HG02588 (cell line): Measurements from ENCODE around the gene EGR1.

Source experiments
- ATAC-seq: cut with Tn5 transposase; IDR thresholded peaks from one replicate; pipeline ENCODE4 v1.9.1; 2021; ENCODE audit warnings: mild to moderate bottlenecking, moderate library complexity; ENCODE audit not compliant: unreplicated experiment

Gene EGR1

DNA sequence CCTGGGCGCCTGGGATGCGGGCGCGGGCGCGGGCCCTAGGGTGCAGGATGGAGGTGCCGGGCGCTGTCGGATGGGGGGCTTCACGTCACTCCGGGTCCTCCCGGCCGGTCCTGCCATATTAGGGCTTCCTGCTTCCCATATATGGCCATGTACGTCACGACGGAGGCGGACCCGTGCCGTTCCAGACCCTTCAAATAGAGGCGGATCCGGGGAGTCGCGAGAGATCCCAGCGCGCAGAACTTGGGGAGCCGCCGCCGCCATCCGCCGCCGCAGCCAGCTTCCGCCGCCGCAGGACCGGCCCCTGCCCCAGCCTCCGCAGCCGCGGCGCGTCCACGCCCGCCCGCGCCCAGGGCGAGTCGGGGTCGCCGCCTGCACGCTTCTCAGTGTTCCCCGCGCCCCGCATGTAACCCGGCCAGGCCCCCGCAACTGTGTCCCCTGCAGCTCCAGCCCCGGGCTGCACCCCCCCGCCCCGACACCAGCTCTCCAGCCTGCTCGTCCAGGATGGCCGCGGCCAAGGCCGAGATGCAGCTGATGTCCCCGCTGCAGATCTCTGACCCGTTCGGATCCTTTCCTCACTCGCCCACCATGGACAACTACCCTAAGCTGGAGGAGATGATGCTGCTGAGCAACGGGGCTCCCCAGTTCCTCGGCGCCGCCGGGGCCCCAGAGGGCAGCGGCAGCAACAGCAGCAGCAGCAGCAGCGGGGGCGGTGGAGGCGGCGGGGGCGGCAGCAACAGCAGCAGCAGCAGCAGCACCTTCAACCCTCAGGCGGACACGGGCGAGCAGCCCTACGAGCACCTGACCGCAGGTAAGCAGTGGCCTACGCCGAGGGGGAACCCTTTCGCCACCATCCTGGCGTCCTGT is at the start of gene EGR1:
Gene EGR1, plus strand, starts transcription at position 219 of the 864 bp plus-strand sequence. Its CDS starts 283 bp downstream, at position 502.
- ATAC-seq = peak; percentile 50

GRCh38 chr5:138418444-138418843 is 46.8 kb upstream of the EGR1 start:
- no peak for ATAC-seq

GRCh38 chr5:138425079-138425478 is 40.2 kb upstream of the EGR1 start:
- ATAC-seq = no peak

- ATAC-seq = no peak
Observed at GRCh38 chr5:138435943-138436342, 29.3 kb upstream of the EGR1 start.

DNA sequence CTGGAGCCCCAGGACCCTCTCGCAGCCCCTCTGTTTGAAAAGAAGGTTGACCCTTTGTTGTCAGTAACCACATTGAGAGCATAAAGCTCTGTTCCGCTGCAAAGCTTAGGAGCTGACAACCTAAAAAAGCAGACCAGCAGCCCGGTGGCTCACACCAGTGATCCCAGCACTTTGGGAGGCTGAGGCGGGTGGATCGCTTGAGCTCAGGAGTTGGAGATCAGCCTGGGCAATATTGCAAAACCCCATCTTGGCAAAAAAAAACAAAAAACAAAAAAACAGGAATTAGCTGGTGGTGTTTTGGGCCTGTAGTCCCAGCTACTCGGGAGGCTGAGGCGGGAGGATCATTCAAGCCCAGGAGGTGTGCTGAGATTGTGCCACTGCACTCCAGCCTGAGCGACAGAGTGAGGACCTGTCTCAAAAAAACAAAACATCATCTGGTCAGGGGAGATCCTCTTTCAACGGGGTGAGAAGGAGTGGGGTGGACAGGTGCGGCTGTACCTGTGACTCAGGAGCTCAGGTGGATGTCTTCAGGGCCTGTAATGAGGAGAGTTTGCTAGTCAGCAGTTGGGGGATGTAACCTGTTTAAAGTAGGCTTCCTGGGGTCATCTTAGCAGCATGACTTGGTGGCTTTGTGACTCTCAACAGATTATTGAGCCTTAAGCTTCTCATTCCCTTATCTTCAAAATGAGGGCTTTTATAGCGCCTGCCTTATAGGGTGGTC is 27.1 kb upstream of the EGR1 start:
- ATAC-seq = no peak

GRCh38 chr5:138438724-138439476 is 26.4 kb upstream of the EGR1 start, which contains the start of gene REEP2:
REEP2 (plus strand) TSS chr5:138439057; CDS start chr5:138439209, 152 bp downstream.
- ATAC-seq = peak; percentile 59

- ATAC-seq = peak; percentile 12
Observed at GRCh38 chr5:138439477-138440158, 25.7 kb upstream of the EGR1 start.

DNA sequence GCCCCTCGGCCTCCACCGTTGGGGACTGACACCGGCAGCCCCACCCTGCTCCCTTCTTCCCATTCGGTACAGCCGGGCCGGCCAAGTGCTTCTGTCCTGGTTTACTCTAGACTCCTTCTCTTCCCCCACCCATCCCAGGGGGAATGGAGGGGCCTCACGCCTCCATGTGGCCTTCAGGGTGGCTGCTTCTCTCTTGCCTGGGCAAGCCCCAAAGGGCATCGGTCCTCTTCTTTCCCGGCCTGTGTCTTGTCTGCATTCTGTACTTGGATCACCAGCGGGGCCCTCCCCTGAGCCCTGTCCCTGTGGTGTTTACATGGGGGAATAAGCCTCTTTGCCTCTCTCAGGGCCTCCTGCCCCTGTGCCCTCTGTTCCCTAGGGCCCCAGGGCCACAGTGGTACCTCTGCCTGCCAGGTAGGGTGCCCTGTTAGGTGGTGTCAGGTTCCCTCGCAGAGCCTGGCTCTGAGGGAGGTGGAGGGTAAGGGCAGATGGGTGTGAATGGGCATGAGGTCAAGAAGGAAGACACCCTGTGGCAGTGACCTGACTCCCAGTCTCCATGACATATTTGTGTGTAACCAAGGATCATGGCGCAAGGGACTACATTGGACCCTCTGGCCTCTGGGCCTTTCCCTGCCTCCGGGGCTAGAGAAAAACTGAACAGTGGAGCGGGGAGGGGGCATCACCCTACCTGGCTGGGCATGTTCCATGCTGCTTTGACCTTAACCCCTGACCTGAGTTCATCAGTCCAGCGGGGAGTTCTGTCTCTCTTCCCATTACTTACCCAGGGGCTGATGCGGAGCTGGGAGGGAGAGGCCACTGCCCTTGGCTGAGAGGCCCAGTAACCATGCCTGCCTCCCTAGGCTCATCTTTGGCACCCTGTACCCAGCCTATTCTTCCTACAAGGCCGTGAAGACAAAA is 24.9 kb upstream of the EGR1 start:
- ATAC-seq = no peak

DNA sequence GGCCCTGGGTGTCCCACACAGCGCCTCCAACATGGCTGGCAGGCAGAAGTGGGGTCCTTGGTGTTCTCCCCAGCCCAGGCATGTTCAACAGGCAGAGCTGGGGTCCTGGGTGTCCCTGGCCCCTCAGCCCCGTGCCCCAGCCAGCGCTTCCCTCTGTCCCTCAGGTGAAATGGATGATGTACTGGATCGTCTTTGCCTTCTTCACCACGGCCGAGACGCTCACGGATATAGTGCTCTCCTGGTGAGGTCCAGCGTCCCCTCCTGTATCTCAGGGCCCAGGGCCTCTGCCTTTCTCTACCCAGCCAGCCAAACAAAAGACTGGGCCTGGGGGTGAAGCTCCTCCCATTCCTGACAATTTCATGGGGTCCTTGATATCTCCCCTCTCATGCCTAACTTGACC is 24.1 kb upstream of the EGR1 start:
- ATAC-seq = no peak

DNA sequence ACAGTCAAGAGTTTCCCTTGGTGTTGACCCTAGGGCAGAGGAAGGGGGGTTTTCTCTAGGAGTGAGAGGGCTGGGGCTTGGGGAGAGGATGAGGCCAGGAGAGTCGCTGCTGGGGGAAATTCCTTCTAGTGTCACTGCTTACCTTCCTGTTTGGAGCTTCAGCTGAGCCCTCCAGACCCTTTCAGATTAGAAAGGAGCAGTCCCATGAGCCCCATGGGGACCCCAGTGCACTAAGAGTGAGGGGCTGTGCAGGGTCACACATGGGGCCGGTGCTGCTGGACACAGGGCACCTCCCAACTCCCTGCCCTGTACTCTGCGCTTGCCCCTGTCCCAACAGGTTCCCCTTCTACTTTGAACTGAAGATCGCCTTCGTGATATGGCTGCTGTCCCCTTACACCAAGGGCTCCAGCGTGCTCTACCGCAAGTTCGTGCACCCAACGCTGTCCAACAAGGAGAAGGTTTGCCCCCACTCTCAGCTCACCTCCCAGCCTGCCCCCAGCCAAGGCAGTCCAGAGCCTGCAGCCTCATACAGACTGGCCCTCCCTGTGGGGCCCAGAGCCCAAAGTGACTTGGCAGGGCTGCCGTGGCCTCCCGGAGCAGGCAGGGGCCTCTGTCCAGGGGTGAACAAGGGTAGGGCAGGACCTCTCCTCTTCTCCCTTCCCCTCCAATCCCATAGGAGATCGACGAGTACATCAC is 21.1 kb upstream of the EGR1 start:
- ATAC-seq = no peak

DNA sequence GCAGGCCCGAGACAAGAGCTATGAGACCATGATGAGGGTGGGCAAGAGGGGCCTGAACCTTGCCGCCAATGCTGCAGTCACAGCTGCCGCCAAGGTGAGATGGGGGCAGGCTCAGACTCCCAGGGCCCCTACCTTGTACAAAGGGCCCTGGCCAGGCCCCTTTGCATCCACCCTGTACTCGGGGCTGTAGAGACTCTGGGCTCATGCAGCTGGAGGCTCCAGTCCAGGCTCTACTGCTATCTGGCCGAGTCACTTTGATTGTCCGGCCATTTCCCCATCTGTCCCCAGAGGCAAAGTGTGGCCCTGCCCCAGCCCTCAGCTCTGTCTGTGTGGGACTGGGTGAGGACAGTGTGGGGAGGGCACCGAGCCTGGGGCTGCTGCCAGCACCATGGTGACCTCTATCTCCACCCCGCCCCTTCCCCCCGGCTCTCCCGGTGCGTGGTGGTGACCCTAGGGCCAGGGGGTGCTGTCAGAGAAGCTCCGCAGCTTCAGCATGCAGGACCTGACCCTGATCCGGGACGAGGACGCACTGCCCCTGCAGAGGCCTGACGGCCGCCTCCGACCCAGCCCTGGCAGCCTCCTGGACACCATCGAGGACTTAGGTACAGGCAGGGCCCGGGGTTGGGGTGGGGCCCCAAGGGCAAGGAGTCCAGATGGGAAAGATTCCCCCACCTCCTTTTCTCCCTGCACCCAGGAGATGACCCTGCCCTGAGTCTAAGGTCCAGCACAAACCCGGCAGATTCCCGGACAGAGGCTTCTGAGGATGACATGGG is 20.3 kb upstream of the EGR1 start:
- no peak for ATAC-seq

GRCh38 chr5:138445547-138446271 is 19.6 kb upstream of the EGR1 start:
- no peak for ATAC-seq

GRCh38 chr5:138448070-138448469 is 17.2 kb upstream of the EGR1 start:
- no peak for ATAC-seq

- ATAC-seq = no peak
Observed at GRCh38 chr5:138448481-138449398, 16.5 kb upstream of the EGR1 start.

GRCh38 chr5:138449501-138450239 is 15.6 kb upstream of the EGR1 start:
- peak; percentile 72 for ATAC-seq

DNA sequence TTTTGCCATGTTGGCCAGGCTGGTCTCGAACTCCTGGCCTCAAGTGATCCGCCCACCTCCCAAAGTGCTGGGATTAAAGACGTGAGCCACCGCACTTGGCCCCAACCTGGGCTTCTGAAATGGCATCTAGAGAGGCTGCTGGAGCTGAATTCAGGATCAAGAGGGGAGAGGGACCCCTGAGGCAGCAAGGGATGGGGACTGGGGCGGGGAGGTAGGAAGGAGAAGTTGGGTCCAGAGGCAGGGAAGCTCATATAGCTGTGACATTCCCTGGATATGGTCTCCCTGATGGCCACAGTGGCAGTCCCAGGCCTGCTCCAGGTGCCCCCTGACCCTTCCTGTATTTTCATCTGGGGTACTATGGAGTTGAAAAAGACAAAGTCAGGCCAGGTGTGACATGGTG is 14.3 kb upstream of the EGR1 start:
- ATAC-seq = no peak
